HG03521 (cell line): ENCODE data around the gene HMCN2.

ENCODE experiments used
- ATAC-seq: cut with Tn5 transposase; IDR thresholded peaks from one replicate; pipeline ENCODE4 v1.9.1; 2021; ENCODE audit warnings: mild to moderate bottlenecking, moderate library complexity; ENCODE audit not compliant: unreplicated experiment

The HMCN2 gene

GRCh38 chr9:130265431-130266235, at the start of gene HMCN2:
HMCN2 (plus strand) TSS chr9:130265760; CDS start chr9:130265879, 119 bp downstream.
- ATAC-seq, result no peak

GRCh38 chr9:130217838-130218237, 47.7 kb upstream of the HMCN2 start:
- ATAC-seq, result no peak

- ATAC-seq, result no peak
Measured at GRCh38 chr9:130219661-130220096, 45.9 kb upstream of the HMCN2 start.

- no peak for ATAC-seq
Measured at GRCh38 chr9:130220352-130220751, 45.2 kb upstream of the HMCN2 start.

GRCh38 chr9:130222833-130223232, 42.7 kb upstream of the HMCN2 start:
- no peak for ATAC-seq

GRCh38 chr9:130225071-130225470, 40.5 kb upstream of the HMCN2 start:
- no peak for ATAC-seq

GRCh38 chr9:130225586-130225985, 40.0 kb upstream of the HMCN2 start:
- no peak for ATAC-seq

GRCh38 chr9:130226112-130226511, 39.4 kb upstream of the HMCN2 start:
- no peak for ATAC-seq

GRCh38 chr9:130227833-130228232, 37.7 kb upstream of the HMCN2 start:
- no peak for ATAC-seq

GRCh38 chr9:130229759-130230158, 35.8 kb upstream of the HMCN2 start:
- ATAC-seq, result no peak

GRCh38 chr9:130230631-130231030, 34.9 kb upstream of the HMCN2 start:
- ATAC-seq, result no peak

- no peak for ATAC-seq
Measured at GRCh38 chr9:130232899-130233586, 32.5 kb upstream of the HMCN2 start.

GRCh38 chr9:130233587-130233945, 32.0 kb upstream of the HMCN2 start:
- ATAC-seq, result no peak

GRCh38 chr9:130234340-130235260, 31.0 kb upstream of the HMCN2 start:
- no peak for ATAC-seq

- ATAC-seq, result no peak
Measured at GRCh38 chr9:130235558-130236435, 29.8 kb upstream of the HMCN2 start.

GRCh38 chr9:130236436-130236985, 29.0 kb upstream of the HMCN2 start:
- ATAC-seq, result no peak

- ATAC-seq, result no peak
Measured at GRCh38 chr9:130237076-130237475, 28.5 kb upstream of the HMCN2 start.

GRCh38 chr9:130237763-130238524, 27.6 kb upstream of the HMCN2 start:
- ATAC-seq, result no peak

GRCh38 chr9:130239363-130239695, 26.2 kb upstream of the HMCN2 start:
- no peak for ATAC-seq
